Ovary (tissue), 3 donors: ENCODE data around the gene MCM7.

ENCODE experiments used
- POLR2A ChIP-seq: fragments of 450-650 bp; IDR thresholded peaks from one replicate; pipeline ENCODE4 v1.6.1; 2017; ENCODE audit warnings: antibody characterized with exemption, mild to moderate bottlenecking, moderate library complexity
- TF ChIP-seq, protein P1 (sequence below), 3 donors: fragments of 450-650 bp in 2 of 3; fragments of 200-600 bp in 1 of 3; IDR thresholded peaks; one replicate each; pipeline versions ENCODE4 v1.5.1 to v1.8.0; 2016 to 2022; ENCODE audit warnings: antibody characterized with exemption in 3 of 3, mild to moderate bottlenecking in 1 of 3
- donor health status: DM: no; HTN: no; CAD: no.

DNA sequence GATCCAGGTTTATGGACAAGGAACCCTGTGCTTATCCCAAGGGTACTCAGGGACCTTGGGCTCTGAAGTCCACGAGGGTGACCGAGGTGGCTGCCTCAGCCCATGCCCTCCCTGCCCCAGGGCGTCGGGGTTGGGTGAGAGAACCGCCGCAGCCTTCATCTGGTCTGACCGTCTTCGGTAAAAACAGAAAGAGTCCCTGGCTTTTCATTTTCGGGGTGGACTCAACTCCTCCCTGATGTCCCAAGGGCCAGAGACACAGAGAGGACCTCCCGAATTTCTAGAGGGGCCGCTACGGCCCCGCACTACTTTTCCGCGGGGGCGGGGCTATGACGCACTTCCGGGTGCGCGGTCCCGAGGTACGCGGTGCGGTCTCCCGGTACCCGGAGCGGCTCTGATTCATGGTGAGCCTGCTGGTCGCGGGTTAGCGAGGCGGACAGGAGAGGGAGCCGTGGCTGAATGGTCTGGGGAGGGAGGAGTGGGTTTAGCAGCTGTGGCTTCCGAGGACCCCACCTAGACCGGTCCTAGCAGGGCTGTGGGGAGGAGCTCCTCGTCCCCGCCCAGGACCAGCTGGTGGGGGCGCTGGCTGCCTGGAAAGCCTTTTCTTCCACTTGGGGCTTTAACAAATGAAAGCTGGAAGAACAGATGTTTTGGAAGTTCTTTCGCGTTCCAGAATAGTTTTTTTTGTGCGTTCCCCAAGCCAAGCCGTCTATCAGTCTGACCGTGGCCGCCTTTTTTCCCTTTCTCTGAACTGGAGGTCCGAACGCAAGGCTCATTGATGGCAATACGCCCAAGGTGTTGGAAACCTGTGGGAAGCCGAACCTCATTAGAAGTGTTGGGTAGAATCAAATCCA, 51.5 kb downstream of the MCM7 start, which contains the start of gene ZSCAN21:
- TF ChIP-seq, protein P1, sequence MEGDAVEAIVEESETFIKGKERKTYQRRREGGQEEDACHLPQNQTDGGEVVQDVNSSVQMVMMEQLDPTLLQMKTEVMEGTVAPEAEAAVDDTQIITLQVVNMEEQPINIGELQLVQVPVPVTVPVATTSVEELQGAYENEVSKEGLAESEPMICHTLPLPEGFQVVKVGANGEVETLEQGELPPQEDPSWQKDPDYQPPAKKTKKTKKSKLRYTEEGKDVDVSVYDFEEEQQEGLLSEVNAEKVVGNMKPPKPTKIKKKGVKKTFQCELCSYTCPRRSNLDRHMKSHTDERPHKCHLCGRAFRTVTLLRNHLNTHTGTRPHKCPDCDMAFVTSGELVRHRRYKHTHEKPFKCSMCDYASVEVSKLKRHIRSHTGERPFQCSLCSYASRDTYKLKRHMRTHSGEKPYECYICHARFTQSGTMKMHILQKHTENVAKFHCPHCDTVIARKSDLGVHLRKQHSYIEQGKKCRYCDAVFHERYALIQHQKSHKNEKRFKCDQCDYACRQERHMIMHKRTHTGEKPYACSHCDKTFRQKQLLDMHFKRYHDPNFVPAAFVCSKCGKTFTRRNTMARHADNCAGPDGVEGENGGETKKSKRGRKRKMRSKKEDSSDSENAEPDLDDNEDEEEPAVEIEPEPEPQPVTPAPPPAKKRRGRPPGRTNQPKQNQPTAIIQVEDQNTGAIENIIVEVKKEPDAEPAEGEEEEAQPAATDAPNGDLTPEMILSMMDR (IDR thresholded peaks at IDR 0.05), result peak in 2 of 3 donors; percentile 17 to 35
- TF ChIP-seq POLR2A, result peak; percentile 76
